ENCODE data around the gene PMS1.

DNA sequence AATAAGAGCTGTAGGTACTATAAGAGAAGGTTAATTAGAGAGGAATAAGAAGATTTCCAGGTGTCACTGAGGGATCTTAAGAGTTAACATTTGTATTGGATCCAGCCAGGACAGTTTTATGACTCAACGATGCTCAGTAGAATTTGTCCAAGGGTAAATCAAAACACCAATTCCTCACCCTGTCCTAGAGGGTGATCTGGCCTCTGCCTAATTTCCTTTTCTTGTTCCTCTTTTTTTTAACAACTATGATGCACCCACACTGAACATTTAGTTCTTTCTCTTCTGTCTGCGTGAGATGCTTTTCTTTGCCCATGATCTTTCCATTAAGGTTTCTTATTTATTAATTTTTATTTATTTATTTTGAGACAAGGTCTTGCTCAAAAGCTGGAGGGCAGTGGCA is 92.0 kb downstream of the PMS1 start:
- TF ChIP-seq, protein P1, sequence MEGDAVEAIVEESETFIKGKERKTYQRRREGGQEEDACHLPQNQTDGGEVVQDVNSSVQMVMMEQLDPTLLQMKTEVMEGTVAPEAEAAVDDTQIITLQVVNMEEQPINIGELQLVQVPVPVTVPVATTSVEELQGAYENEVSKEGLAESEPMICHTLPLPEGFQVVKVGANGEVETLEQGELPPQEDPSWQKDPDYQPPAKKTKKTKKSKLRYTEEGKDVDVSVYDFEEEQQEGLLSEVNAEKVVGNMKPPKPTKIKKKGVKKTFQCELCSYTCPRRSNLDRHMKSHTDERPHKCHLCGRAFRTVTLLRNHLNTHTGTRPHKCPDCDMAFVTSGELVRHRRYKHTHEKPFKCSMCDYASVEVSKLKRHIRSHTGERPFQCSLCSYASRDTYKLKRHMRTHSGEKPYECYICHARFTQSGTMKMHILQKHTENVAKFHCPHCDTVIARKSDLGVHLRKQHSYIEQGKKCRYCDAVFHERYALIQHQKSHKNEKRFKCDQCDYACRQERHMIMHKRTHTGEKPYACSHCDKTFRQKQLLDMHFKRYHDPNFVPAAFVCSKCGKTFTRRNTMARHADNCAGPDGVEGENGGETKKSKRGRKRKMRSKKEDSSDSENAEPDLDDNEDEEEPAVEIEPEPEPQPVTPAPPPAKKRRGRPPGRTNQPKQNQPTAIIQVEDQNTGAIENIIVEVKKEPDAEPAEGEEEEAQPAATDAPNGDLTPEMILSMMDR (IDR thresholded peaks at IDR 0.05) = no peak
- TF ChIP-seq POLR2A (IDR thresholded peaks at IDR 0.05) = no peak
